Measurements from ENCODE around the gene SRA1.

SRA1 gene

GRCh38 chr5:140576776-140577201 is 19.5 kb upstream of the SRA1 start:
- Histone ChIP-seq H3F3A (ENCODE audit: insufficient read depth, low read length) (no peaks in the 10 kb centered on the region), H3K79me2 (ENCODE audit: insufficient read depth, low read length) (no peaks in the 10 kb centered on the region), H3K4me2 (ENCODE audit: low read length) (no peak overlapping the region), H3K4me1 (ENCODE audit: insufficient read depth, low read length, severe bottlenecking) (no peaks in the 10 kb centered on the region), H3K9ac (ENCODE audit: low read length) (no peak overlapping the region), H3K27ac (ENCODE audit: low read depth, low read length, poor library complexity, severe bottlenecking) (no peak overlapping the region), H2AFZ (ENCODE audit: low read length) (no peak overlapping the region), H3K9me2 (ENCODE audit: low read depth, low read length) (no peaks in the 10 kb centered on the region), H3K27me3 (ENCODE audit: insufficient read depth, low read length) (no peaks in the 10 kb centered on the region), H3K4me3 (ENCODE audit: low read depth, low read length, poor library complexity, severe bottlenecking) (no peak overlapping the region), H4K20me1 (ENCODE audit: insufficient read depth, low read length) (no peaks in the 10 kb centered on the region), H3K36me3 (ENCODE audit: insufficient read depth, low read length) (no peaks in the 10 kb centered on the region), H3K9me3 (ENCODE audit: low read length) (no peaks in the 10 kb centered on the region)
- TF ChIP-seq CTCF (IDR thresholded peaks at IDR 0.05; ENCODE audit: low read length) (no peak), EZH2 (IDR thresholded peaks at IDR 0.05; ENCODE audit: borderline replicate concordance, low read length) (no peak)

- Histone ChIP-seq H3K4me1 (ENCODE audit: insufficient read depth, low read length, severe bottlenecking) (no peaks in the 10 kb centered on the region), H4K20me1 (ENCODE audit: insufficient read depth, low read length) (no peaks in the 10 kb centered on the region), H3K4me2 (ENCODE audit: low read length) (no peak overlapping the region), H3K27me3 (ENCODE audit: insufficient read depth, low read length) (no peaks in the 10 kb centered on the region), H3K9me2 (ENCODE audit: low read depth, low read length) (no peaks in the 10 kb centered on the region), H3F3A (ENCODE audit: insufficient read depth, low read length) (no peaks in the 10 kb centered on the region), H3K9ac (ENCODE audit: low read length) (no peak overlapping the region), H3K36me3 (ENCODE audit: insufficient read depth, low read length) (no peaks in the 10 kb centered on the region), H3K79me2 (ENCODE audit: insufficient read depth, low read length) (no peaks in the 10 kb centered on the region), H2AFZ (ENCODE audit: low read length) (no peak overlapping the region), H3K4me3 (ENCODE audit: low read depth, low read length, poor library complexity, severe bottlenecking) (no peak overlapping the region), H3K27ac (ENCODE audit: low read depth, low read length, poor library complexity, severe bottlenecking) (no peak overlapping the region), H3K9me3 (ENCODE audit: low read length) (no peaks in the 10 kb centered on the region)
- TF ChIP-seq CTCF (IDR thresholded peaks at IDR 0.05; ENCODE audit: low read length) (peak; percentile 27; the same call in 1 of the 2 replicates), EZH2 (IDR thresholded peaks at IDR 0.05; ENCODE audit: borderline replicate concordance, low read length) (no peak)
Measured at GRCh38 chr5:140575309-140575708, 18.0 kb upstream of the SRA1 start.

- Histone ChIP-seq H3K27ac (ENCODE audit: low read depth, low read length, poor library complexity, severe bottlenecking) (no peak overlapping the region), H3K9ac (ENCODE audit: low read length) (no peak overlapping the region), H4K20me1 (ENCODE audit: insufficient read depth, low read length) (no peaks in the 10 kb centered on the region), H2AFZ (ENCODE audit: low read length) (no peak overlapping the region), H3K9me3 (ENCODE audit: low read length) (no peaks in the 10 kb centered on the region), H3F3A (ENCODE audit: insufficient read depth, low read length) (no peaks in the 10 kb centered on the region), H3K79me2 (ENCODE audit: insufficient read depth, low read length) (no peaks in the 10 kb centered on the region), H3K9me2 (ENCODE audit: low read depth, low read length) (no peaks in the 10 kb centered on the region), H3K27me3 (ENCODE audit: insufficient read depth, low read length) (no peaks in the 10 kb centered on the region), H3K4me2 (ENCODE audit: low read length) (no peak overlapping the region), H3K4me1 (ENCODE audit: insufficient read depth, low read length, severe bottlenecking) (peaks cover under 1% of the 10 kb centered on the region), H3K4me3 (ENCODE audit: low read depth, low read length, poor library complexity, severe bottlenecking) (no peak overlapping the region), H3K36me3 (ENCODE audit: insufficient read depth, low read length) (peaks cover 5% of the 10 kb centered on the region; the same call in 1 of the 2 replicates)
- TF ChIP-seq EZH2 (IDR thresholded peaks at IDR 0.05; ENCODE audit: borderline replicate concordance, low read length) (no peak), CTCF (IDR thresholded peaks at IDR 0.05; ENCODE audit: low read length) (no peak)
Measured at GRCh38 chr5:140574165-140574564, 16.9 kb upstream of the SRA1 start.

All from OCI-LY1 (cell line).